CD4-positive, alpha-beta T cell treated with Interleukin-6 at 100 ng/mL for 8 hours (primary cell): ENCODE measurements around the gene GRID1.

Experiments used
- DNase-seq: peaks from one replicate; pipeline ENCODE4 v3.0.0-alpha.2; 2020; ENCODE audit warnings: mixed read lengths, low spot score

Gene GRID1

DNA sequence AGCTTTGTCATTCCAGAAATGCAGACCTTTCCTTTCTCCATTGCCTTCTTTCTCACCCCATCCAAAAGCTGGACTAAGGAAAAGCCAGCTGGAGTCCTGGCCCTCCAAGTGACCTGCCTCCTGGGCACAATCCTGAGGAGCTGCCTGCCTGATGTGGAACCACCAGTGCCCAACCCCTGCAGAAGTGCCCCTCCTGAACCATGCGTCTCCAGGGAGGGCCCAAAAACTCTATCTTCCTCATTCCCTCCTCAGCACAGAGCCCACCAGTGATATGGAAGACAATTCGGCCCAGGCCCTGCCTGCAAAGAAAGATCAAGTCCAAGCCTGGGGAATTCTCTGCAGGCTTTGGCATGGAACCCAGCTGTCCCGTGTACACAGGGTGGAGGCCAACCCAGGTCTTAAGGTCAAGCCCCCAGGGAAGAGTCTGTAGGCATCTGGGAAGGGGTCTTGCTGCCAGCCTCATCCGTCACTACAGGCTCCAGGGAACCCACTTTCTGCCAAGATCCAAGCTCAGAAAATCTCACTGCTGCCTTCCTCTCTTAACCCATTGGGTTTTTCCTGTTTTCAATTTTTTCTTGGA is 3.5 kb upstream of the GRID1 start:
- DNase-seq = no peak

DNA sequence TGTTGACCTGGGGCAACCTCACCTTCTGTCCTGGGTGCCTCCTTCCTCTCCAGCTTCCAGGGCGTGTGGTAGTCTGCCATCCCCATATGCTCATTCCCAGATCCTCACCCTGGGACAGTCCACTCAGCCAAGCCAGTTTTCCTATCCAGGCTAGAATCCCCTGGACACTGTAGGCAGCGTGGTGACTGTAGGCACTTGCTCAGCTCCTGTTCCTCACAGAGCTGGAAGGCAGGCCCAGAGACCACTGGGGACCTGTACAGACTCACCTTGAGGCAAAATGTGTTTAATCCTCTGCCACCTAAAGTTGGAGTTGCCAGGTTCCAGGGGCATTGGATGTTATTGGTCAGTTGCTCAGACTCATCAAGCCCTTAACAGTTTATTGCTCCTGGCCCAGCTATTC is 2.4 kb upstream of the GRID1 start:
- no peak for DNase-seq

DNA sequence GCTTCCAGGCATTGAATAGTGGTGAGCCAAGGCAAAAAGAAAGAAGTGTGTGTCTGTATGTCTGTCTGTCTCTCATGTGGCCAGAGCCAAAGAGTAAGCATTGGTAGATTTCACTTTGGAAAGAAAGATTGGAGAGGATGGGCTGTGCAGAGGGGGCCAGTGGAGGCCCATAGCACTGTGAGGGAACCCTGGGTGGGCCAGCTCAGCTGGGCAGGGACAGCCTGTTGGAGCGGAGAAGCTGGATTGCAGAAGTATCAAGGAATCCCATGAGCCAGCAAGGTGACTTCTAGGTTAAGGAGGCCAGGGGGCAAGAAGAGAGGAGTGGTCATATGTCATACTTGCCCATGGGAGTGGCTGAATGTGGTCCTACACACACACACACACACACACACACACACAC is 1.5 kb upstream of the GRID1 start:
- DNase-seq = no peak

DNA sequence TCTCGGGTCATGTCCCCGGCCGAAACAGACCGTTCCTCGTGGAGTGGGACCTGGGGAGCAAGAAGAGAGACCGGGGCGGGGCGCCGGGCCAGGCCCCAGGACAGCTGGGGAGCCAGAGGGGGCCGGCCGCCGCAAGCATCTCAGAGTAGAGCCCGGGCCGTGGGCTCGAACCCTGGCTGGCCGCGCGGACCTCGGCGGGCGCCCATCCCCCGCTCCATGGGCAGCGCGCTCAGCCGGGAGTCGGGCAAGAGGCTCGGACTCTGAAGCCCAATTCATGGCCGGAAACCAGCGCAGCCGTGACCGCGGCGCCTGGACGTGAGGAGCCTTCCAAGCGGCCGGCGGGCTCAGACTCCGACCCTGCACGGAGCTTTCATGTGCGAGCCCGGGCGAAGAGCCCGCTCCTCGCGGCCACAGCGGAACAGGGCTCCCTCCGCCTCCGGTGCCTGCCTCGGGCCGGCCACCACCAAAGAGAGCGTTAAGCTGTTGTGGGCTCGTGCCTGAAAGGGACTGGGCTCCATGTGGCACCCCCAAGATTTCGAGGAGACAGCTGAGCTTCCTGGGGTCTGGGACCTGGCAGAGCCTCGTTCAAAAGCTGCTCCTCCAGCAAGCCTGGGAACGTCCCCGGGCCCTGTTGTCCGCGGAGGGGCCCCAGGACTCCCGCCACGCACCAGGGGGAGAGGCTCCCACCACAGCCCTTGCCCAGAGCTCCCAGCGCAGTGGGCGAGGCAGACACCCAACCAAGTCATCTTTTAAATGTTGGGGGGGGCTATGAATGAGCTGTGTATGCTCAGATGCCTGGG is 757 bp upstream of the GRID1 start:
- DNase-seq = no peak

DNA sequence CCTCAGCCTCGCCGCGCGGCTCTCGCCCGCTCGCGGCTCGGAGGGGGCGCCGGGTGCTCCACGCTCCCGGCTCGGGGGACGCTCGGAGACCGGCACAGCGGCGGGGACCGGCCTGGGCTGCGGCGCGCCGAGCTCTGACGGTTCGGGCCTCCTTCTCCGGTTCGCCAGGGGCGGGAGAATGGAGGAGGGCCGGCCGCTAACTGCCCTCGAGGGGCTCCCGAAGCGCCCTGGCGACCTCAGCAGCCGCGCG is 232 bp upstream of the GRID1 start:
- no peak for DNase-seq

DNA sequence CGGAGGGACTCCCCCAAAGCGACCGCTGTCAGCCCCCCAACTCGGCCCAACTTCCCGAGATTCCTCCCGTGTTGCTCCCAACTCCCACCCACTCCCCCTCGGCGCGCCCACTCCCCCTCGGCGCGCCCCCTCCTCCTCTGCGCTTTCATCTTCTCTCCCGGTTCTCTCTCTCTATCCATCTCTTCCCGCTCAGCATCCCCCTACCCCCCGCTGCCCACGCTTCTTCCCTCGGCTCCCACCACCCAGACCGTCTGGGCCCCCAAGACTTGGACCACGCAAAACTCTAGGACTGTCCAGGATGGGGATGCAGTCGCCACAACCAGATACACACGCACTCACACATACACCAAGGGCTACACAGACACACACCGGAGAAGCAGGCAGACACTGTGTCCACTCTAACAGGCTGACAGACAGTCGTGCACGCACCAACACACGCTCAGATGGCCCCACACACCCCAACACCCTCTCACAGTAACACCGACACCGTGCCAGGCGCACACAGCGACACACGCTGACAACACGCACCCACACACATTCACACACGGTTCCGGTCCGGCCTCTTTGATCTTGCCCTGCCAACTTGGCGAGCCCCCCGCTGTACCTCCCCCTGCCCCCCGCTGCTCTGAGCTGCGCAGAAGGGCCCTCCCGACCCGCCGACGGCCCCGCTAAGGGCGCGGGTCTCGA is 1.1 kb downstream of the GRID1 start:
- DNase-seq = no peak

DNA sequence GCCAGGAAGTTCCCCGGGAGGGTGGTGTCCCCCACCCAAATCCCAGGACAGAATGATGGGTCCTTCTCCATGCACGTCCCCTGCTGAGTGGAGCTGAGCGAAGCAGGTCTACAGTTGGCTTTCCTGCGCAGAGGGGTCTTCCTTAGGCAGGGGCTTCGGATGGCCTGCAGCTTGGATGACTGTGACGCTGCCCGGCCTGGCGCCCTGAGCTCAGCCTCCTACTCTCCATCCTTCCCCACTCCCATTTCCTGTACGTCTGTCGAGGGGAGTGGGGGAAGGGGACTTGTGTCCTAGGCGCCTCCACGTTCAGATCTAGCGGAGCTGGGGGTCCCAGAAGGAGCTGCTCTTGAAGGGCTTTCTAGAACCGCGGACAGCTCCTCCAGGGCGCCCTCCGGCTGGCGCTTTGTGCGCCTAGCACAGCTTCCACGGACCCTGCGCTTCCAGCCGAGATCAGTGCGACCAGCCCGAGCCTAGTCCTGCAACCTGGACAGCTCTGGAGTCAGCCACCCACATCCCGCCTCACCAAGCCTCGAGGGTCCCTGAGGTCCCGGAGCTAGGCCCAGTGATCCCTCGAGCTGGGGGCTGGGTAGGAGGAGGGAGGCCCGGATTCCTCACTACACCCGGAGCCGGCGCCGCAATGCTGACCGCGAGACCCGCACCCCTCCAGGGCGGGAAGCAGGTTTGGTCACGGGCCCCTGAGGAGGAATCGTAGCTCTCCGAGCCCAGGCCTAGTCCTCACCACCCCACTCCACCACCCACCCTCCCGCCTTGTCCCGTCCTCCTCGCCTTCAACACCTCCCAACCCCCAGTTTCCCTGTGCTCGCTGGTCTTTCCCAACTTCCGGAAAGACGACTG is 1.9 kb downstream of the GRID1 start:
- DNase-seq = no peak

DNA sequence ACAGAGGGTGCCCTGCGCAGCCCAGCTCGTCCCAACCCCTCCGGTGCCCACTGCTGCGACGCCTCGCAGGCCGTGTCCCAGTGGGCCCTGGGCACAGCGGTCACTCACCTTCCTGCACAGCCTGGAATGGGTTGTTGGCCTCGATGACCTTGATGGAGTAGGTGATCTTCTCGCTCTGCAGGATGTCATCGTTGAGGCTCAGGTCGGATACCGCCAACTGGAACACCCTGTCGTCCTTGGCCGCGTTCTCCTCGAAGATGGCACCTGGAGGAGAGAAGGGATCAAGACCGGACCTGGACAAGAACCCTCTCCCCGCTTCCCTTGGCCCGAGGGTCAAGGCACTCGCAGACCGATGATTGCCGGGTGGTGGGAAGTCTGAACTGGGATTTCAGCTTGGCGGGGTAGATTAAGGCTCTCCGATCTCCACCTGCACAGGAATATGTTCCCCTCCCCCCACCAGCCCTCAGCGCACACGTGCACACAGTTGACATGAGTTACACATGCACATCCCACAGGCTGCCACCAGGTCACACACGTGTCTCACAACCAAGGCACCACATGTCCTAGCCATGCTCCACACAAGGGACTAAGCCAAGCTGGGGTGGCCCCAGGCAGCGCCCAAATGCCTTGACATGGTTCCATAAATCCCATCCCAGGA is 2.6 kb downstream of the GRID1 start:
- no peak for DNase-seq

DNA sequence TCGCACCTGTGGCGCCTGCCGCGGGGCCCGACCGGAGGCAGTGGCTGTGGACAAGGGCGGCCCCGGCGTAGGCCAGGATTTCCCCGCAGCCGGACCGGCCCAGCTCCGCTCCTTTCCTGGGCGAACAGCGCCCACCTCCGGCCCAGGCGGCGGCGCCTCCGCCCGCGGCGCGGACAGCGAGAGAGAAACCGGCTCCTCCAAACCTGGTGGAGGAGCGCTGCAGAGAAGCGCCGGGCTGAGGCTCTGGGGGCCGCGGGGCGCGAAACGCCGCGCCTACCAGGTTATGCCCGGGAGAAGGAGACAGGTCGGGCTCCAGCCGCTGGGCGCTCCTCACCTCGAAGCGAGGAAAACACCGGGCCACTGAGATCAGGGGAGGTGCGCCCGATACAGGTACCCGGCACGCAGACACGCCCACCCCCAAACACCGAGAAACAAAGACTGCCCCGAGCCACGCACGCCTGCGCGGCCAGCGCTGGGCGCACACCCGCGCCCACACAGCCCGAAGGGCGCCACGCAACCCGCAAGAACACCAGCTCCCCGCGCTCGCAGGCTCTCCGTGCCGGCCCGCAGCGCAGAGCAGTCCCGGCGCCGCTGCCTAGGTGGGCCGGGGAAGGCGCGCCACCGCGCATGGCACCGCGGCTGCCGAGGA is 3.3 kb downstream of the GRID1 start:
- DNase-seq = no peak

DNA sequence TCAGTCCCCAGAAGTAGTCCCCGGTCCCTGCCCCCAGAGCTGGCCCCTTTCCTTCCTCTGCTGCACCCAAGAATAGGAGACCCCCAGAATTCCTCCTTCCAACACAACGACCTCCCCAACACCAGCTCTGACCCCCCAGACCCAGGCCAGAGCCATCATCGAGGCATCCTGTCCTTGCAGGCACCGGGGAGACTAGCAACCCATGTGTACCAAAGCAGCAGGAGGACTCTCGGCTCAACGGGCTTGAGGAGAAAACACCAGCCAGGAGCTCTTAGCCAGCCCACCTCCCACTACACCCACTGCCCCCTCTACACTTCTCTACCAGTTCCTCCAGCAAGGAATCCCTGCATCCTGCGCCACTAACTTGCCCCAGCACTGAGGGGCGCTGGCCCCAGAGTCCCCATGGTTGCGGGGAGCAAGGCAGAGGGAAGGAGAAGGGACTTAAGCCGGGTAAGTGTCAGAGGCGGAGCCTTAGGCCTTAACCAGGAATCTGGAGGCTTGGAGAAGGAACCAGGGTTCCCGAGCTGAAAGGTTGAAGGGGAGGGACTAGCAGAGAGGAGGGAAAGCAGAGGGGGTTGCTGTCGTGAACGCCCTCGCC is 3.9 kb downstream of the GRID1 start:
- DNase-seq = no peak

DNA sequence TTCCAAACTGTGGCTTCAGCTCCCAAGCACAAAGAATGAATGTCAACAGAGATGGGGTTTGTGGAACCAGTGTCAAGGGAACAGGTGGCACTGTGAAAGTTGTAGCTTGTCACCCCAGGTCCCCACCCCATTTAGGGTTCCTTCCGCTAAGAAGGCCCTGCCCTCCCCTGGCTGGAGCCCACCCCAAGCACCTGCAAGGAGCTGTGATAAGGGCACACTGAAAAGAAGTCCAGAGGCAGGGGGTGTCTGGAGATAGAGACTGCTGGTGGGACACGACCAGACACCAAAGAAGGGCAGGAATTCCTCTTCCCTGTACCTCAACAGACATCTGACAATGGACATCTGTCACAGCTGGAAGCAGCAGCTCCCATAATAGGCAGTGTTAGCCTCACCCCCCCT is 4.5 kb downstream of the GRID1 start:
- DNase-seq = no peak

DNA sequence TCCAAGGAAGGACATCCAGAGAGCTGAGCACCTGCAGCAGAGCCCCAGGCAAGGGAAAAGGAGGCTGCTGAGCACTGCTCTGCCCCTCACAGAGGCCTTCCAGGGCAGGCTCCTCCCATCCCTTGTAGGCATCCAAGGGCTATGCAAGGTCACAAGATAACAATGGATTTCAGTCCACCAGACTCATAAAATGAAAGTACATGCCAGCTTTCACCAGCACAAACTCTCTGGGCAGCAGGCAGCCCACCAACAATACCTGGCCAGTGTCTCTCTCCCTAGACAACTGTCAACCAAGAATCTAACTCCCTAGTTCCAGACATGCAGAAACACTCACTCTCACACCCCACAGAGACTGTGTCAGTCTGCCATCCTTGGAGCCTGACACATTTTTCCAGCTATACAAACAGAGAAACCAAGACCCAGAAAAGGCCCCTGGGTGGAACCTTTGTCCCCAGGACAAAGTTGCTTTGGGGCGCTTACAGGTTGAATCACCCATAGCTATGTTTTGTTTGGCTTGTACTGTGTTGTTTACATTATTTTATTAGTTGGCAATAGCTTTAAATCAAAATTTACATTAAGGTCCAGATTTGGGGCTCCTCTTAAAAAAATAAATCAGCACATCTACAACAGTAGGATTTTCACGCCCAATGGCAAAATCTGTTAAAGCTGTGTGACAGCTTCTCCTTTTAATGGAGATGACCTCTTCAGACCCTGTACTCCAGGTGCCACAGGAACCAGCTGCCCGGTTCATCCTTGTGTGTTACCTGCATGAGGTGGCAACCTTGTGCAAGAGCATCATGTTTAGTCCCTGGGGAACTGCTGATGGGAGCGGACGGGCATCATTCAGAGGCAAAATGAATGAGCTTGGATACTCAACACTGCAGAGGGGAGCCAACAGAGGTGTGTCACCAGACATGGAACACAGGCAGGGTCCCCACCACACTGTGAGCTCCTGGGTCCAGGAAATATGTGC is 5.2 kb downstream of the GRID1 start:
- DNase-seq = no peak

DNA sequence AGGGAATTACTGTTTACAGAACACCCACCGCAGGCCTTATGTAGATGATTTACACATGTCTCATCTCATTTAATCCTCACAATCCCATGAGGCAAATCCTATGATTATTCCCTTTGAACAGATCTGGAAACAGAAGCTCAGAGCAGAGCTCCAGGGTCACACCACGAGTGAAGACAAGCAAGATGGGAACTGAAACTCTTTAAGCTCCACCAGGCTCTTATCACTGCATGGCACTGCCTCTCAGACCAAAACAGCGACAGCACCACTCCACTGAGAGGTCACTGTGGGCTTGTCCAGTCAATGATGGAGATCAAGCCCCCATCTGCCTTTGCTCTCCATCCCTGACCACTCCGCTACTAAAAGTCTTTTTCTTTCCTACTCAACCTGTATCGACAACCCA is 5.9 kb downstream of the GRID1 start:
- DNase-seq = no peak

DNA sequence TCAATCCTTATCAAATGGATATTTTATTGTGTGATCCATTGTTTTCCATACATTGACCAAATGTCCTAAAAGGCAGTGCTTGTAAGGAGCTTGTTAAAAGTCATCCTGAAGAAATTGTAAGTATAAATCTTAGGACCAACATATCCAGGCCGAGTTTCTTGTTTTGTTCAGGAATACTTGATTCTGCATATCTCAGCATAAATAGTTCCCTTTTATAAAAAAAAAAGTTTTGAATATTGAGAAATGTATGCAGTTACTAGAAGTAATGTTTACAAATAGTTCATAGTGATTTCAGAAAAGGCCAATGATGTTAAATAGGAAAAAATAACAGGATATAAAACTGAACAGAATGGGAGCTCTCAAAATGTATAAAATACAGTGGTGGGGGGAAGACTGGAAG is 6.6 kb downstream of the GRID1 start:
- DNase-seq = no peak

DNA sequence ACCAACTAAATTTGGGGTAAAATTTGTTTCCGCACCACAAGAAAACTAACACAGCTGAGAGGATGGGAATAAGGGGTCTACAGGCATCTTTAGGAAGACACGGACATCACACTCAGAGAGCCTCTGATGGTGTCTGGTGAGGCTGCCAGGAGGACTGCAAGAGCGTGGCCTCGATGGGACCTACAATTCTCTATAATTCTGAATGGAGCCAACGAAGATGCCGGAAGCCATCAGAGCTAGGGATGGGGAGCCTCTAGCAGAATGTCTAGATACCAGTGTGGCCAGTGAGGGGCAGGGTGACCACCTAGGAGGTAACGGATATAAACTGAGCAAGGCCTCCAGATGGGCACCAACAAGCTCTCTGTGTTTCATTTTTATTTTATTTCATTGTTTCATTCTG is 7.5 kb downstream of the GRID1 start:
- DNase-seq = no peak

DNA sequence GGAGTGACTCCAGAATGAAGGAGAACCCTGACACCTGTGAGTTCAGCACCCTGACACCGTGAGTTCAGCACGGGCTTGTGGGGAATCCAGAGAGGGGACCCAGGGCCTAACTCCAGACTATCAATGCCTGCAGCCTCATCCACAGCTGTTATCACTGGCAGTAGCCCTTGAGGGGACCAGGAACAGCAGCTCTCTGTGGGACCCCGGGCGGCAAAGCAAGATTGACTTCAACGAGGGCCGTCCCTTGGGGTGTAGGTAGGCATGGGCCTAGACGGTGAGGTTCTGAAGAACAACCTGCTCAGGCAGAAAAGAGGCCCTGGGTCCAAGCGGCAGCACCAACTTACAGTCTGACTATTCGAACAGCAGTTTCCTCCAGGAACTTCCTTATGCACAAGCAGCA is 8.9 kb downstream of the GRID1 start:
- DNase-seq = no peak

DNA sequence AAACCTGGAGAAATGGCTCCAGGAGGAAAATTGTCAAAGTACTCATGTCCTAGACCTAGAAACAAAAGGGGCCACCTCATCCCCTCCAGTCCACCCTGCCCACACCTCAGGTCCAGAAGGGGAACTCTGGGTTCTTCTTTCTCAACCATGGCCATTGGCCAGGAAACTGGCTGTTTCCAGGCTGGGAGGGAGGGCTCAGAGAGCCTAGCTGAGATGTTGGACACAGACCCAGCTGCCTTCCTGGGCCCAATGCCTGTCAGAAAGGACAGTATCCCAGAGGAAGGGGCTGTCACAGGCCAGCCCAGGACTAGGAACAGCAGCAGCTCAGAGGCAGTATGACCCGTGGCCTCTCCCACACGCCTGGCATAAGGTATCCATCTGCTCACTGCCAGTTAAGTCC is 9.6 kb downstream of the GRID1 start:
- DNase-seq = no peak

DNA sequence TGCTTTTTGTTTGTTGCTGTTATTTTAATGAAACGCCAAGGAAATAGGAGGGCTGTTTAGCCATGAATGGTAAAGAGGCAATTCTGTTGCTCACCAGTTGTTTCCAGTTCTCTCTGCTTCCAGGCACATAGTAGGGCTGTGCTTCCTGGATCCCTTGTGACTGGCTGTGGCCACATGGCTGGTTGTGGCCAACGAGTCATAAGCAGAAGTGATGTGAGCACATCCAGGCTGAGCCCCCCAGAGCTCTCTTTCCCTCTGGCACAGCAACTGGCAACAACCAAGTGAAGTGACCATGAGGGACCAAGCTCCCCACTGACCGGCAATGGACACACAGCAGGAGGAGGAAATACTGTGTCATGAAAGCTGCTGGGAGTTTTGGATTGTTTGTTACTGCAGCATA is 10.3 kb downstream of the GRID1 start:
- DNase-seq = no peak

DNA sequence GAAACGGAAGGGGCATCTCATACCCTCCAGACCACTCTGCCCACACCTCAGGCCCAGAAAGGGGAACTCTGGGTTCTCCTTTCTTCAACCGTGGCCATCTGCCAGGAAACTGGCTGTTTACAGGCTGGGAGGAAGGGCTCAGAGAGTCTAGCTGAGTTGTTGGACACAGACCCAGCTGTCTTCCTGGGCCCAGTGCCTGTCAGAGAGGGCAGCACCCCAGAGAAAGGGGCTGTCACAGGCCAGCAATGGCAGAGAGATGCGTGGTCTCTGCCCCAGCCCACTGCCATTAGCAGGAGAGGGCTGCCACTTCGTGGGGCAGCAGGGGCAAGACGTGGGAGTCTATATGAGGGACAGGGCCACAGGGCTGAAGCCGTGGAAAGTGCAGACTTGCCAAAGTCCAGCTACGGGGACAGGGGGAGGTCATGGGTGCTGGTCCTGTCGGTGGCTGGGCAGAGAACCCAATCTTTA is 11.0 kb downstream of the GRID1 start:
- DNase-seq = no peak
